HG02642 (cell line): ENCODE results near the gene ARSI.
"Not testable (repeated sequence)": the region's sequence is repeated elsewhere in the genome, so short reads cannot be mapped to it uniquely, and the experiment has no call there.

Source experiments
- ATAC-seq: cut with Tn5 transposase; IDR thresholded peaks from one replicate; pipeline ENCODE4 v1.9.1; 2021; ENCODE audit warnings: mild to moderate bottlenecking; ENCODE audit not compliant: unreplicated experiment, poor library complexity

Gene ARSI

DNA sequence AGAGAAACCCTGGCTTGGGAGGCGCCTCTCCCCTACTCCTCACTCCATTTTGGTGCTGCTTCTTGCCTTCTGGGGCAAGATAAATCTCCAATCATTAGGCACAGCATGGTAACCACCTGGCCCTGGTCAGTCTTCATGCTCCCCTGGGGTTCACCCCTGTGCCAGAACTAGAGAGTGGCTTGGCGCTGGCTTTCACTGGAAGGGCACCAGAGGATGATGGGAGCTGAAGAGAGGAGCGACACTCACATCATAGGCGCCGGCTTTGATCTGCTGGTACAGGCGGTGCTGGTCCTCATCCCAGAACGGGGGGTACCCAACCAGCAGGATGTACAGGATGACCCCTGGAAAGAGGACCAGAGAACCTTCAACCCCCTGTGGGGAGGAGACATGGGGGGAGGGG, 51.2 kb downstream of the ARSI start:
- no peak for ATAC-seq

DNA sequence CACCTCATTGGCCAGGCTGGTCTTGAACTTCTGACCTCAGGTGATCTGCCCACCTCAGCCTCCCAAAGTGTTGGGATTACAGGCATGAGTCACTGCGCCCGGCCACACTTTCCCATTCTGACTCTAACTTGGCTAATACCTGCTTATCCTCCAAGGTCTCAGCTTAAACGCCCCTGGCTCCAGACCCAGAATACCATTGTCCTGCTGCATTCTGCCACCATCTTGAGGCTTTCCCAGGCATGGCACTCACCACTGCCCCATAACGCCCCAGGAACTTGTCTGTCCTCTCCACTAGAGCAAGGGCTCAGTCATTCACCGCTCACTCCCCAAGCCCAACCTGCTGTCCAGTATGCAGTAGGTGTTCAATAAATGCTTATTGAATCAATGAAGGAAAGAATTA, 53.0 kb downstream of the ARSI start:
- ATAC-seq, result no peak

DNA sequence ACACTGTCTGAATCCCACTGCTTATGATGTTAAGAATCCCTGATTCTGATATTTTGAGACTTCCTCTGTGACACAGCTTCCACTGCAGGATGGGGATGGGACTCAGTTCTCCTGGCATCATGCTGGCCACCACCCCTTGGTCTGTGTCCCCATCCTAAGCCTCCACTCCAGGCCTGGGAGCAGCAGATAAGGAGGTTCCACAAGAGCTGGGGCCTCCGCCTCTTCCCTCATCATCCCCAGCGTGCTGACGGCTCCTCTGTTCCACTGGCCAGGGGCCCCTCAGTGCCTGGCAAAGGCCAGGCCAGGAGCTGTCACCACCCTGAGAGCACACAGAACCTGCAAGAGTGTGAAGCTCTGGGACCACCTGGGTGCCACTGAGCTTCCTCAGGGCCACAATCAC, 53.8 kb downstream of the ARSI start:
- ATAC-seq, result no peak

DNA sequence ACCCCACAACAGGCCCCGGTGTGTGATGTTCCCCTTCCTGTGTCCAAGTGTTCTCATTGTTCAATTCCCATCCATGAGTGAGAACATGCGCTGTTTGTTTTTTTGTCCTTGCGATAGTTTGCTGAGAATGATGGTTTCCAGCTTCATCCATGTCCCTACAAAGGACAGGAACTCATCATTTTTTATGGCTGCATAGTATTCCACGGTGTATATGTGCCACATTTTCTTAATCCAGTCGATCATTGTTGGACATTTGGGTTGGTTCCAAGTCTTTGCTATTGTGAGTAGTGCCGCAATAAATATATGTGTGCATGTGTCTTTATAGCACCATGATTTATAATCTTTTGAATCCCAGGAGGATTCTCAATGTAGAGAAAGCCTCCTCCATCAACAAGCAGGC, 54.2 kb downstream of the ARSI start:
- ATAC-seq, result not testable (repeated sequence)

DNA sequence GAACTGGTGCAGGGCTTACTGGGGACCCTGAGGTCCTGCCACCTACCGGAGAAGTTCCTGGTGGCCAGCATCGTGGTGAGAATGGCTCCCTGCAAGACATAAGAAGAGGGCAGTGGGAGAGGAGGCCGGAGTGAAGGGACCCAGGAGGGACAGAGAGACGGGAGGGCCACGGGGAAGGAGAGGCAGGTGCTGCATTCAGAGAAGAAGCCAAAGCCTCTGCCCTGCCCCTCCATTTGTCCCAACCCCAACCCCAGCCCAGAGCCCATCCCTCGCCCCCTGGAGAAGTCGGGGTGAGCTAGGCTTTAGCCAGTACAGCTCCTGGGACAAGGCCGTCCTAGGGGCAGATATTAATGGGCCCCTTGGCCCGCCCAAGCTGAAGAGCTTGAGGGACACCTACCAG, 55.0 kb downstream of the ARSI start:
- ATAC-seq, result no peak

DNA sequence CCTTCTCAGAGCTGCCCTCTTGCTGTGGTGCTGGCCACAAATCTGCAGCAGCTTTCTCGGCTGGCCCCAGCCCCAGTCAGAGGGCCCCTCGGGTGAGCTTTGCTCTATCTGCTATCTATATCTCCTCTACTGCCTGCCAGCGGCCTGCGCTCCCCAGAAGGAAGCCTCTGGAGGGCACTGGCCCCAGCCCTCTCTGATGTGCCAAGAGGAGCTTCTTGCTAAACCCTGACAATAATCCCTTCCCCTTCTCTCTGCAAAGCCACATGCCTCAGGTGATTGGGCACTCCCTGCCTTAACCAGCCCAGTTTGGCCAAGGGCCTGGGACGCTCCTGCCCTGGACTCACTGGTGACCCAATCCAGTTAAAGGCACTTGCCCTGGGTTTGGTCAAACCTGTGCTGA, 55.9 kb downstream of the ARSI start:
- ATAC-seq, result no peak

DNA sequence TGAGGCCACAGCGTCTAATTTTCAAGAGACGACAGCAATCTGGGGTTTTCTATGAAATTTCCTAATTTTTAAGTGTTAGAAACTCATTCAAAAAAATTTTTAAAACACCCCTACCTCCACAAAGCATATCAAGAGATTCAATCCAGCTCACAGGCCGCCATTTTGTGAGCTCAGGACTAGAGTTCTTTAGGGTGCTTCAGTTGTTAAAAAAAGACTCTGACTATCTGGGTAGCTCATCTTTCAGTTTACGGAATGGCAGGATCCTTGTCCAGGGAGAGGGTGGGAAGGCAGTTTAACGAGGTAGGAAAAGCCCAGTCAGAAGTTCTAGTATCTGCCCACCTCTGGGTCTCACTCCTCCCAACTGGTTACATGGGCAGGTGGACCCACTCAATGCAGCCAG, 56.3 kb downstream of the ARSI start:
- ATAC-seq, result no peak
